Measurements from ENCODE around the gene DCUN1D1.

DNA sequence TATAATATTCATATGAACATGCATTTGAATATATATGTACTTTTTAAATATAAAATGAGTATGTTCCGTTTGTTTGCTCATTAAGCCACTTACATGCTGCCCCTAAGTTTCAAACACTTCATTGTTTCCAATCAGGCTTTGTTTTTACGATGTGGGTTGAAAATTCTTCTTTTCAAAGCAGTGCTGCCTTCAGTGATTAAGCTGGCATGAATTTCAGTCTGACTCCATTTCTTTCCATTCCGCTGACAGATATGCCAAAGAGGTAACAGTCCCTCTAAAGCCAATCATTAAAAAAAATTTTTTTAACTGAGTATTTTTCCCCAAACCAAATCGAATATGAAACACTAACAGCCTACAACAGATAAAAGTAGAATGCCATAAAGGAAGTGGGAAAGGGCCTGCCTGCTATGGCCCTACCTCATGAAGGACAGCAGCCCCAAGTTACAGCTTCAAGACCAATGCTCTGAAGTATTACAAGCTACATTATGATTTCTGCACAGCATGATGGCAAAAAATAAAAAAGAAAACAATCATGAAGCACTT lies 40.0 kb downstream of the DCUN1D1 start:
- TF ChIP-seq POLR2A (IDR thresholded peaks at IDR 0.05) (no peak), CTCF (IDR thresholded peaks at IDR 0.05) (no peak)

All from thyroid gland (tissue), 4 donors.